ENCODE data around the gene PNPLA5. TPM values are rescaled to one million over a fixed set of nuclear protein-coding genes. Genes with fewer than 3 reads are reported as not detected.
A peak's percentile ranks its signal among the peaks of the same experiment; 100 is the strongest.

The PNPLA5 gene
- total and polyA plus RNA-seq, 4 donors, result not detected

- WGBS, result 60% methylated on average over 4 of the region's 4 CpGs
- H3K4me1 ChIP-seq (ENCODE audit: control insufficient read depth in 4 of 4, insufficient read depth in 4 of 4, low read length in 3 of 4), result peaks cover 6 to 37% (median 18%) of the 10 kb centered on the region in 4 donors
- H3K27ac ChIP-seq (ENCODE audit: low read depth in 1 of 2, low read length in 2 of 2), result peak overlapping the region in 1 of 2 donors; percentile 48
- H3K9me3 ChIP-seq (ENCODE audit: control insufficient read depth in 4 of 4, low read length in 3 of 4), result no peaks in the 10 kb centered on the region
- no peaks in the 10 kb centered on the region for H3K36me3 ChIP-seq (ENCODE audit: control insufficient read depth in 4 of 4, insufficient read depth in 3 of 4, low read depth in 1 of 4, low read length in 3 of 4)
- no peaks in the 10 kb centered on the region for H3K27me3 ChIP-seq (ENCODE audit: control insufficient read depth in 4 of 4, insufficient read depth in 4 of 4, low read length in 3 of 4)
- no peak overlapping the region for H3K4me3 ChIP-seq (ENCODE audit: low read depth in 1 of 3, low read length in 3 of 3)
- TF ChIP-seq HNF4A (conservative IDR thresholded peaks at IDR 0.05), result no peak
- TF ChIP-seq RXRA (IDR thresholded peaks at IDR 0.05), result peak in 1 of 2 donors; percentile 6
- TF ChIP-seq JUND (IDR thresholded peaks at IDR 0.05), result peak in 1 of 2 donors; percentile 20
- H3K9ac ChIP-seq (ENCODE audit: low read depth in 1 of 2, low read length in 2 of 2), result no peak overlapping the region
- no peak for DNase-seq (ENCODE audit: low spot score)
Observed at GRCh38 chr22:43921370-43921769, 29.6 kb upstream of the PNPLA5 start.

- Histone ChIP-seq H3K27ac (ENCODE audit: low read depth in 1 of 2, low read length in 2 of 2) (peak overlapping the region; percentile 90 to 96), H3K27me3 (ENCODE audit: control insufficient read depth in 4 of 4, insufficient read depth in 4 of 4, low read length in 3 of 4) (no peaks in the 10 kb centered on the region), H3K9ac (ENCODE audit: low read depth in 1 of 2, low read length in 2 of 2) (peak overlapping the region in 1 of 2 donors; percentile 40), H3K36me3 (ENCODE audit: control insufficient read depth in 4 of 4, insufficient read depth in 3 of 4, low read depth in 1 of 4, low read length in 3 of 4) (no peaks in the 10 kb centered on the region), H3K9me3 (ENCODE audit: control insufficient read depth in 4 of 4, low read length in 3 of 4) (no peaks in the 10 kb centered on the region), H3K4me1 (ENCODE audit: control insufficient read depth in 4 of 4, insufficient read depth in 4 of 4, low read length in 3 of 4) (peaks cover 0 to 29% (median 10%) of the 10 kb centered on the region in 4 donors), H3K4me3 (ENCODE audit: low read depth in 1 of 3, low read length in 3 of 3) (no peak overlapping the region)
- 38% methylated on average over 16 of the region's 16 CpGs for WGBS
- no peak for DNase-seq (ENCODE audit: low spot score)
- TF ChIP-seq ZBTB33 (IDR thresholded peaks at IDR 0.05) (peak; percentile 53), NR2F2 (IDR thresholded peaks at IDR 0.05) (no peak), GABPA (IDR thresholded peaks at IDR 0.05 in 1 of 2, conservative IDR thresholded peaks at IDR 0.05 in 1 of 2) (no peak), HNF4A (conservative IDR thresholded peaks at IDR 0.05) (peak; percentile 36 to 75), FOXA2 (IDR thresholded peaks at IDR 0.05) (no peak), RXRA (IDR thresholded peaks at IDR 0.05) (peak in 1 of 2 donors; percentile 84), CTCF (IDR thresholded peaks at IDR 0.05; ENCODE audit: low read depth, low read length, missing input control) (no peak), ATF3 (IDR thresholded peaks at IDR 0.05) (no peak), MAX (IDR thresholded peaks at IDR 0.05) (peak; percentile 56), SP1 (IDR thresholded peaks at IDR 0.05) (peak; percentile 36), JUND (IDR thresholded peaks at IDR 0.05) (peak in 1 of 2 donors; percentile 25), FOXA1 (IDR thresholded peaks at IDR 0.05) (no peak), YY1 (IDR thresholded peaks at IDR 0.05) (peak; percentile 86), RAD21 (IDR thresholded peaks at IDR 0.05) (no peak), HNF4G (IDR thresholded peaks at IDR 0.05) (no peak), TAF1 (conservative IDR thresholded peaks at IDR 0.05) (peak; percentile 41), REST (IDR thresholded peaks at IDR 0.05) (peak; percentile 79), EGR1 (IDR thresholded peaks at IDR 0.05; ENCODE audit: low read depth in 2 of 2) (peak in 1 of 2 donors; percentile 32)
Observed at GRCh38 chr22:43919106-43919973, 27.5 kb upstream of the PNPLA5 start.

Data from liver (tissue), 9 donors.